GM23338 (cell line): ENCODE results near the gene GIGYF2. TPM values are rescaled to one million over a fixed set of nuclear protein-coding genes. Genes with fewer than 3 reads are reported as not detected.
"Not testable (repeated sequence)": the region's sequence is repeated elsewhere in the genome, so short reads cannot be mapped to it uniquely, and the experiment has no call there.

Experiments used
- ATAC-seq: fragments of 200-7000 bp; cut with Tn5 transposase; 3 replicates; pipeline ENCODE4 v1.9.1; 2020
- DNase-seq: peaks from one replicate; pipeline ENCODE4 v3.0.0-alpha.2; 2015; ENCODE audit warnings: low spot score
- H2AFZ ChIP-seq: fragments of 200-600 bp; sonication (generic); 2 replicates; pipeline ENCODE4 v1.8.0; 2016; ENCODE audit warnings: antibody characterized with exemption, mild to moderate bottlenecking, moderate library complexity
- H3F3A ChIP-seq: fragments of 200-600 bp; sonication (generic); replicated peaks from 2 replicates; pipeline ENCODE4 v1.8.0; 2017; ENCODE audit warnings: antibody characterized with exemption, mixed run types, low read depth
- H3K27ac ChIP-seq: fragments of 200-600 bp; sonication (generic); 2 replicates; pipeline ENCODE4 v1.6.1; 2016; ENCODE audit warnings: low read depth
- H3K27me3 ChIP-seq: fragments of 200-600 bp; sonication (generic); 2 replicates; pipeline ENCODE4 v1.8.0; 2016; ENCODE audit warnings: mild to moderate bottlenecking, mixed run types, moderate library complexity; ENCODE audit not compliant: insufficient read depth
- H3K36me3 ChIP-seq: fragments of 200-600 bp; sonication (generic); 2 replicates; pipeline ENCODE4 v1.8.0; 2016; ENCODE audit warnings: mild to moderate bottlenecking; ENCODE audit not compliant: insufficient read depth
- H3K4me1 ChIP-seq: fragments of 200-600 bp; sonication (generic); 2 replicates; pipeline ENCODE4 v1.8.0; 2016; ENCODE audit warnings: mild to moderate bottlenecking, moderate library complexity; ENCODE audit not compliant: insufficient read depth
- H3K4me2 ChIP-seq: fragments of 200-600 bp; sonication (generic); 2 replicates; pipeline ENCODE4 v1.7.1; 2017; ENCODE audit warnings: mixed run types
- H3K4me3 ChIP-seq: fragments of 200-600 bp; sonication (generic); 2 replicates; pipeline ENCODE4 v1.6.1; 2016; ENCODE audit warnings: mixed run types
- H3K79me2 ChIP-seq: fragments of 200-600 bp; sonication (generic); replicated peaks from 2 replicates; pipeline ENCODE4 v1.8.0; 2017; ENCODE audit warnings: mild to moderate bottlenecking; ENCODE audit not compliant: insufficient read depth
- H3K9me2 ChIP-seq: fragments of 200-600 bp; sonication (generic); 2 replicates; pipeline ENCODE4 v1.8.0; 2017; ENCODE audit not compliant: insufficient read depth
- H4K20me1 ChIP-seq: fragments of 200-600 bp; sonication (generic); replicated peaks from 2 replicates; pipeline ENCODE4 v1.8.0; 2017; ENCODE audit warnings: mild to moderate bottlenecking; ENCODE audit not compliant: insufficient read depth
- H3K27ac Mint-ChIP-seq: 2 replicates; pipeline ENCODE4 v1.8.0; 2020; ENCODE audit warnings: inconsistent platforms, mild to moderate bottlenecking, moderate library complexity, mixed read lengths
- H3K27me3 Mint-ChIP-seq: 3 replicates; pipeline ENCODE4 v1.8.0; 2022; ENCODE audit warnings: low read depth, mild to moderate bottlenecking, moderate library complexity, mixed read lengths, inconsistent platforms; ENCODE audit not compliant: insufficient read depth, poor library complexity
- H3K36me3 Mint-ChIP-seq: 3 replicates; pipeline ENCODE4 v1.8.0; 2021; ENCODE audit warnings: low read depth, mild to moderate bottlenecking, inconsistent platforms, moderate library complexity, mixed read lengths
- H3K4me1 Mint-ChIP-seq: 3 replicates; pipeline ENCODE4 v1.8.0; 2020; ENCODE audit warnings: mild to moderate bottlenecking, inconsistent platforms, mixed read lengths
- H3K4me3 Mint-ChIP-seq: 3 replicates; pipeline ENCODE4 v1.8.0; 2021; ENCODE audit warnings: moderate library complexity, mild to moderate bottlenecking, inconsistent platforms, mixed read lengths
- H3K9me3 Mint-ChIP-seq: 3 replicates; pipeline ENCODE4 v1.8.0; 2020; ENCODE audit warnings: moderate library complexity, mild to moderate bottlenecking, inconsistent platforms, mixed read lengths
- CTCF ChIP-seq, 2 experiments: fragments of 200-600 bp in 1 of 2; sonication (generic) in 1 of 2; conservative IDR thresholded peaks; 2 replicates each; pipeline versions ENCODE4 v1.5.1 to v1.6.1; 2016 to 2017; ENCODE audit warnings: antibody characterized with exemption in 2 of 2, low read depth in 2 of 2, mild to moderate bottlenecking in 2 of 2, moderate library complexity in 1 of 2
- NANOG ChIP-seq: IDR thresholded peaks from 2 replicates; pipeline ENCODE4 v1.6.1; 2016; ENCODE audit warnings: antibody characterized with exemption, borderline replicate concordance
- POLR2AphosphoS5 ChIP-seq: IDR thresholded peaks from 2 replicates; pipeline ENCODE4 v1.6.1; 2016; ENCODE audit warnings: antibody characterized with exemption, low read depth
- ZNF114 ChIP-seq: fragments of 250-450 bp; sonication (Bioruptor Pico); IDR thresholded peaks from 2 replicates; pipeline ENCODE4 v1.5.0; 2020; ENCODE audit warnings: mild to moderate bottlenecking, moderate library complexity
- ZNF331 ChIP-seq: fragments of 250-450 bp; sonication (Bioruptor Pico); IDR thresholded peaks from 2 replicates; pipeline ENCODE4 v1.5.0; 2020; ENCODE audit warnings: low read depth, mild to moderate bottlenecking, moderate library complexity
- ZNF462 ChIP-seq: fragments of 250-450 bp; sonication (Bioruptor Pico); IDR thresholded peaks from 2 replicates; pipeline ENCODE4 v1.5.0; 2020; ENCODE audit warnings: mild to moderate bottlenecking, moderate library complexity
- polyA plus RNA-seq: library from polyadenylated mRNA; unstranded; fragments of >200 nt; fragmentation: Nextera tagmentation; extraction: Ambion mirVana; gene quantifications from 2 replicates; pipeline ENCODE4 v1.2.1, GENCODE V29; 2016
- total RNA-seq: library from RNA; depleted of rRNA; stranded (reverse); fragments of >200 nt; shearing (Covaris generic); gene quantifications from 2 replicates; pipeline ENCODE4 v1.2.3, GENCODE V29; 2014
- TF ChIP-seq, protein P1 (sequence below): IDR thresholded peaks from 2 replicates; pipeline ENCODE4 v1.6.1; 2016; ENCODE audit warnings: antibody characterized with exemption

Gene GIGYF2
- total and polyA plus RNA-seq, 2 experiments from 2014 or later, result 48.9 to 104 TPM

- no peak for TF ChIP-seq ZNF462 (CRISPR knock-in tag)
- TF ChIP-seq ZNF331, result no peak
- TF ChIP-seq, protein P1, sequence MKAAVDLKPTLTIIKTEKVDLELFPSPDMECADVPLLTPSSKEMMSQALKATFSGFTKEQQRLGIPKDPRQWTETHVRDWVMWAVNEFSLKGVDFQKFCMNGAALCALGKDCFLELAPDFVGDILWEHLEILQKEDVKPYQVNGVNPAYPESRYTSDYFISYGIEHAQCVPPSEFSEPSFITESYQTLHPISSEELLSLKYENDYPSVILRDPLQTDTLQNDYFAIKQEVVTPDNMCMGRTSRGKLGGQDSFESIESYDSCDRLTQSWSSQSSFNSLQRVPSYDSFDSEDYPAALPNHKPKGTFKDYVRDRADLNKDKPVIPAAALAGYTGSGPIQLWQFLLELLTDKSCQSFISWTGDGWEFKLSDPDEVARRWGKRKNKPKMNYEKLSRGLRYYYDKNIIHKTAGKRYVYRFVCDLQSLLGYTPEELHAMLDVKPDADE, result no peak
- no peak for TF ChIP-seq NANOG
- TF ChIP-seq CTCF (conservative IDR thresholded peaks at IDR 0.05; ENCODE audit: low read depth in 2 of 2), result no peak
- TF ChIP-seq ZNF114, result no peak
- TF ChIP-seq POLR2AphosphoS5, result no peak
These were observed 7.8 kb upstream of the GIGYF2 start (continued) for GRCh38 chr2:232689152-232689910.

DNA sequence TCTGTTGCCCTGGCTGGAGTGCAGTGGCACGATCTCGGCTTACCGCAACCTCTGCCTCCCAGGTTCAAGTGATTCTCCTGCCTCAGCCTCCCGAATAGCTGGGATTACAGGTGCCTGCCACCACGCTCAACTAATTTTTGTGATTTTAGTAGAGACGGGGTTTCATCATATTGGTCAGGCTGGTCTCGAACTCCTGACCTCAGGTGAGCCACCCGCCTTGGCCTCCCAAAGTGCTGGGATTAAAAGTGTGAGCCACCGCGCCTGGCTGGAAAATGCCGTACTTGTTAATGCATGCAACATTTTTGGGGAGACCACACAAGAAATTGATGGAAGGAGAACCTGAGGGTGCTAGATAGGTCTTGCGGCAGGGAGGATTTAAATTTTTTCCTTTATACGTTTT, 6.0 kb upstream of the GIGYF2 start:
- H3K4me3 ChIP-seq, DNase-seq, ATAC-seq, H3K4me1 ChIP-seq, H3F3A ChIP-seq, H3K4me3 Mint-ChIP-seq, H3K36me3 ChIP-seq, H2AFZ ChIP-seq, H3K27ac ChIP-seq, H3K79me2 ChIP-seq, H3K4me1 Mint-ChIP-seq, H3K27me3 ChIP-seq, H3K4me2 ChIP-seq, H3K27ac Mint-ChIP-seq, H3K9me2 ChIP-seq, H3K27me3 Mint-ChIP-seq, H3K9me3 Mint-ChIP-seq, H3K36me3 Mint-ChIP-seq, H4K20me1 ChIP-seq: not testable (repeated sequence)
